Caco-2 (cell line): ENCODE results near the gene FAM184A. TPM values are rescaled to one million over a fixed set of nuclear protein-coding genes. Genes with fewer than 3 reads are reported as not detected.
"Not testable (repeated sequence)": the region's sequence is repeated elsewhere in the genome, so short reads cannot be mapped to it uniquely, and the experiment has no call there.

ENCODE experiments used
- BruUV-seq: library from RNA; stranded (reverse); fragments of 400-500 nt; replicated peaks from 2 replicates; lab custom pipeline; 2021; lab: Mats Ljungman, UMichigan
- CTCF ChIA-PET: fragments of 300-600 bp; sonication (Branson Sonifier 250); formaldehyde crosslinking; loops from one replicate; lab custom pipeline; 2022; ENCODE audit warnings: antibody characterized with exemption; lab: Charles Lee
- POLR2A ChIA-PET: fragments of 300-600 bp; sonication (Branson Sonifier 250); formaldehyde crosslinking; loops from one replicate; lab custom pipeline; 2022; ENCODE audit warnings: antibody characterized with exemption; lab: Charles Lee
- DNase-seq, 2 experiments: peaks; one replicate each; pipeline versions ENCODE4 v3.0.0 to v3.0.0-alpha.2; 2020 to 2022
- H3K27me3 ChIP-seq: replicated peaks from 2 replicates; pipeline ENCODE4 v1.6.0; 2011; ENCODE audit warnings: low read length; ENCODE audit not compliant: control insufficient read depth, insufficient read depth
- H3K36me3 ChIP-seq: 2 replicates; pipeline ENCODE4 v1.5.1; 2011; ENCODE audit warnings: low read length; ENCODE audit not compliant: control insufficient read depth, insufficient read depth
- H3K4me1 ChIP-seq: fragments of 250-450 bp; sonication (Bioruptor Pico); 2 replicates; pipeline ENCODE4 v1.5.1; 2020; ENCODE audit warnings: mild to moderate bottlenecking
- H3K4me3 ChIP-seq: 2 replicates; pipeline ENCODE4 v1.5.1; 2011; ENCODE audit warnings: low read depth, mild to moderate bottlenecking, control low read depth, low read length
- H3K9me3 ChIP-seq: fragments of 250-450 bp; sonication (Bioruptor Pico); 2 replicates; pipeline ENCODE4 v1.5.1; 2020; ENCODE audit warnings: mild to moderate bottlenecking, moderate library complexity
- H3K27ac Mint-ChIP-seq: one replicate; pipeline ENCODE4 v1.8.0; 2022; ENCODE audit warnings: mixed read lengths; ENCODE audit not compliant: unreplicated experiment
- H3K27me3 Mint-ChIP-seq: one replicate; pipeline ENCODE4 v1.8.0; 2022; ENCODE audit warnings: mixed read lengths; ENCODE audit not compliant: insufficient read depth, unreplicated experiment
- H3K36me3 Mint-ChIP-seq: one replicate; pipeline ENCODE4 v1.8.0; 2022; ENCODE audit warnings: mild to moderate bottlenecking, mixed read lengths; ENCODE audit not compliant: insufficient read depth, unreplicated experiment
- H3K4me1 Mint-ChIP-seq: one replicate; pipeline ENCODE4 v1.8.0; 2022; ENCODE audit warnings: low read depth, mixed read lengths; ENCODE audit not compliant: unreplicated experiment
- H3K4me3 Mint-ChIP-seq: one replicate; pipeline ENCODE4 v1.8.0; 2022; ENCODE audit warnings: mild to moderate bottlenecking, moderate library complexity, mixed read lengths; ENCODE audit not compliant: unreplicated experiment
- H3K9me3 Mint-ChIP-seq: one replicate; pipeline ENCODE4 v1.8.0; 2022; ENCODE audit warnings: mixed read lengths; ENCODE audit not compliant: unreplicated experiment
- CTCF ChIP-seq, 2 experiments: fragments of 200-600 bp in 1 of 2; IDR thresholded peaks; 1 replicate in 1 of 2; 2 replicates in 1 of 2; pipeline versions ENCODE4 v1.5.1 to v1.8.0; 2011 to 2022; ENCODE audit warnings: antibody characterized with exemption in 1 of 2, control low read depth in 1 of 2, inconsistent platforms in 1 of 2, low read depth in 1 of 2, low read length in 1 of 2, mild to moderate bottlenecking in 1 of 2, moderate library complexity in 1 of 2; ENCODE audit not compliant: insufficient read depth in 1 of 2, severe bottlenecking in 1 of 2, unreplicated experiment in 1 of 2
- intact Hi-C: fragments of 100-400 bp; cut with micrococcal nuclease; formaldehyde crosslinking; loops from one replicate; pipeline ENCODE4 v1.10.0; 2022; ENCODE audit not compliant: unreplicated experiment
- total RNA-seq: library from RNA; stranded (reverse); gene quantifications from 2 replicates; pipeline ENCODE4 v1.2.3, GENCODE V29; 2022

The FAM184A gene
- total RNA-seq, 1 experiment from 2014 or later = 10.8 TPM

GRCh38 chr6:119012521-119012920 lies 65.9 kb downstream of the FAM184A start:
- ChIA-PET POLR2A (no interaction called here), CTCF (no interaction called here)
- Mint-ChIP-seq H3K27me3 (no peaks in the 10 kb centered on the region), H3K4me1 (no peaks in the 10 kb centered on the region), H3K9me3 (peaks cover 18% of the 10 kb centered on the region), H3K27ac (no peak overlapping the region), H3K36me3 (no peaks in the 10 kb centered on the region), H3K4me3 (no peak overlapping the region)
- Histone ChIP-seq H3K9me3 (0 out of 2 replicates have a peak, but pooled peaks cover 8% of the 10 kb centered on the region), H3K4me1 (no peaks in the 10 kb centered on the region), H3K36me3 (no peaks in the 10 kb centered on the region), H3K4me3 (no peak overlapping the region), H3K27me3 (no peaks in the 10 kb centered on the region)
- BruUV-seq = no TSS peak
- no peak for TF ChIP-seq CTCF (IDR thresholded peaks at IDR 0.05; ENCODE audit: insufficient read depth in 1 of 2, low read depth in 1 of 2, low read length in 1 of 2, severe bottlenecking in 1 of 2, unreplicated experiment in 1 of 2)
- intact Hi-C loops = no loop called here
- DNase-seq = no peak

GRCh38 chr6:119009266-119009665 lies 69.2 kb downstream of the FAM184A start:
- H3K27ac Mint-ChIP-seq, POLR2A ChIA-PET, H3K4me1 Mint-ChIP-seq, H3K36me3 ChIP-seq, CTCF ChIA-PET, intact Hi-C loops, H3K4me1 ChIP-seq, H3K36me3 Mint-ChIP-seq, DNase-seq, BruUV-seq, H3K4me3 ChIP-seq, H3K9me3 ChIP-seq, H3K27me3 ChIP-seq, H3K4me3 Mint-ChIP-seq, H3K27me3 Mint-ChIP-seq: not testable (repeated sequence)
- peaks cover 18% of the 10 kb centered on the region for H3K9me3 Mint-ChIP-seq

- no peaks in the 10 kb centered on the region for H3K27me3 ChIP-seq
- H3K36me3 ChIP-seq = no peaks in the 10 kb centered on the region
- no peak overlapping the region for H3K4me3 Mint-ChIP-seq
- no TSS peak for BruUV-seq
- H3K4me1 ChIP-seq = 0 out of 2 replicates have a peak, but pooled peaks cover 3% of the 10 kb centered on the region
- H3K27ac Mint-ChIP-seq = no peak overlapping the region
- no peaks in the 10 kb centered on the region for H3K27me3 Mint-ChIP-seq
- H3K9me3 ChIP-seq = 0 out of 2 replicates have a peak, but pooled peaks cover 8% of the 10 kb centered on the region
- CTCF ChIA-PET = no interaction called here
- no peak for DNase-seq
- no peak for TF ChIP-seq CTCF (IDR thresholded peaks at IDR 0.05; ENCODE audit: insufficient read depth in 1 of 2, low read depth in 1 of 2, low read length in 1 of 2, severe bottlenecking in 1 of 2, unreplicated experiment in 1 of 2)
- no peaks in the 10 kb centered on the region for H3K36me3 Mint-ChIP-seq
- H3K9me3 Mint-ChIP-seq = peaks cover 18% of the 10 kb centered on the region
- no peaks in the 10 kb centered on the region for H3K4me1 Mint-ChIP-seq
- no peak overlapping the region for H3K4me3 ChIP-seq
- POLR2A ChIA-PET = no interaction called here
- intact Hi-C loops = no loop called here
These were observed 71.5 kb downstream of the FAM184A start for GRCh38 chr6:119006974-119007373.

- intact Hi-C loops = no loop called here
- CTCF ChIA-PET = no interaction called here
These were observed 76.4 kb downstream of the FAM184A start for GRCh38 chr6:119002069-119002468.

More at GRCh38 chr6:119002069-119002468, 76.4 kb downstream of the FAM184A start:
- no peak overlapping the region for H3K4me3 Mint-ChIP-seq
- H3K36me3 ChIP-seq = no peaks in the 10 kb centered on the region
- no peak overlapping the region for H3K27ac Mint-ChIP-seq
- H3K36me3 Mint-ChIP-seq = no peaks in the 10 kb centered on the region
- DNase-seq = no peak
- H3K27me3 ChIP-seq = no peaks in the 10 kb centered on the region
- BruUV-seq = no TSS peak
- no peak for TF ChIP-seq CTCF (IDR thresholded peaks at IDR 0.05; ENCODE audit: insufficient read depth in 1 of 2, low read depth in 1 of 2, low read length in 1 of 2, severe bottlenecking in 1 of 2, unreplicated experiment in 1 of 2)
- H3K4me3 ChIP-seq = no peak overlapping the region
- H3K9me3 ChIP-seq = no peaks in the 10 kb centered on the region
- H3K4me1 ChIP-seq = 0 out of 2 replicates have a peak, but pooled peaks cover 3% of the 10 kb centered on the region
- POLR2A ChIA-PET = no interaction called here
- no peaks in the 10 kb centered on the region for H3K4me1 Mint-ChIP-seq
- no peaks in the 10 kb centered on the region for H3K27me3 Mint-ChIP-seq
- no peaks in the 10 kb centered on the region for H3K9me3 Mint-ChIP-seq
